ENCODE data around the gene PRKN. TPM values are rescaled to one million over a fixed set of nuclear protein-coding genes. Genes with fewer than 3 reads are reported as not detected.

Gene PRKN
- total RNA-seq, 2 donors from 2014 or later: 6.7 to 8.2 TPM

DNA sequence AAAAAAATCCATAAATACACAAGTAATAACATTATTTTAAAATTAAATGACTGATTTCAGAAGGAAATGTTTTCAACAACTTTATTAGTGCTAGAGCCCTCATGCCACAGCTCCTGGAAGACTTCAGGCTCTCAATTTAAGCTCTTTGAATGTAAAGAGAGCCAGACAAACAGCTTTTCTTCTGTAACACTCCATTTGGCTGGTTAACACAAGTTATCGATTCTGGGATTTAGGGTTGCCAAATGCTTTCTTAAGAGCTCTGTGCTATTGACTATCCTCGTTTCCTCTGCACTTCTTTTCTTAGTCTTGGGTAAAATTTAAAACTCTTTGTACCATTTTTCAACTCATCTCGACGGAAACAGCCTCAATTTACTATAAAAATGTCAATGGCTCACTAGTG lies 402.5 kb downstream of the PRKN start:
- 60 to 64% methylated on average over 4 of the region's 4 CpGs for WGBS, 2 donors
- DNase-seq (no peak), ATAC-seq (no peak)
- intact Hi-C loops (cut with DNase I): no loop called here
- H3K9me3 ChIP-seq: no peaks in the 10 kb centered on the region
- H3K27ac ChIP-seq: no peak overlapping the region
- no peak for TF ChIP-seq POLR2A (IDR thresholded peaks at IDR 0.05)
- TF ChIP-seq, protein P1, sequence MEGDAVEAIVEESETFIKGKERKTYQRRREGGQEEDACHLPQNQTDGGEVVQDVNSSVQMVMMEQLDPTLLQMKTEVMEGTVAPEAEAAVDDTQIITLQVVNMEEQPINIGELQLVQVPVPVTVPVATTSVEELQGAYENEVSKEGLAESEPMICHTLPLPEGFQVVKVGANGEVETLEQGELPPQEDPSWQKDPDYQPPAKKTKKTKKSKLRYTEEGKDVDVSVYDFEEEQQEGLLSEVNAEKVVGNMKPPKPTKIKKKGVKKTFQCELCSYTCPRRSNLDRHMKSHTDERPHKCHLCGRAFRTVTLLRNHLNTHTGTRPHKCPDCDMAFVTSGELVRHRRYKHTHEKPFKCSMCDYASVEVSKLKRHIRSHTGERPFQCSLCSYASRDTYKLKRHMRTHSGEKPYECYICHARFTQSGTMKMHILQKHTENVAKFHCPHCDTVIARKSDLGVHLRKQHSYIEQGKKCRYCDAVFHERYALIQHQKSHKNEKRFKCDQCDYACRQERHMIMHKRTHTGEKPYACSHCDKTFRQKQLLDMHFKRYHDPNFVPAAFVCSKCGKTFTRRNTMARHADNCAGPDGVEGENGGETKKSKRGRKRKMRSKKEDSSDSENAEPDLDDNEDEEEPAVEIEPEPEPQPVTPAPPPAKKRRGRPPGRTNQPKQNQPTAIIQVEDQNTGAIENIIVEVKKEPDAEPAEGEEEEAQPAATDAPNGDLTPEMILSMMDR (IDR thresholded peaks at IDR 0.05): no peak
- no peak overlapping the region for H3K4me3 ChIP-seq
- H3K27me3 ChIP-seq: no peaks in the 10 kb centered on the region
- H3K4me1 ChIP-seq: no peaks in the 10 kb centered on the region
- no peaks in the 10 kb centered on the region for H3K36me3 ChIP-seq (replicated peaks in 1 of 2; ENCODE audit: insufficient read depth in 1 of 2, low read depth in 2 of 2)

DNA sequence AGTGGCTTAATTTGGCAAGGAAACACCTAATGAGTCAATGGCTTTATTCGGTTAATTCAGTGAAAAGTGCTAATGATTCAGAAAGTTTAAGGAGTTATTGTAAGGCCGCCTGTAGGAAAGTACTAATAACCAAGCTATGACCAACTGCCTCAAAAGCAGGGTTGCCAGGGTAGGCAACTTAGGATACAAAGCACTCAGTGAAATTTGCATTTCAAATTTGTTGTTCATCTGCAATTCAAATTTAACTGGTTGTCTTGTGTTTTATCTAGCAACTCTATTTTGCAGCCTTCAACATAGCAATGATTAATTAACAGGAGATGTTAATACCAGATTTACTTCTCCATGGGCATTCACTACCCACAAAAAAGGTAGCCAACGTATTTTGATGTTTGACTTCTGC lies 412.3 kb downstream of the PRKN start:
- Histone ChIP-seq H3K4me3 (no peak overlapping the region), H3K27me3 (no peaks in the 10 kb centered on the region), H3K9me3 (no peaks in the 10 kb centered on the region), H3K27ac (no peak overlapping the region), H3K36me3 (replicated peaks in 1 of 2; ENCODE audit: insufficient read depth in 1 of 2, low read depth in 2 of 2) (no peaks in the 10 kb centered on the region), H3K4me1 (no peaks in the 10 kb centered on the region)
- intact Hi-C loops (cut with DNase I): no loop called here
- ATAC-seq (no peak), DNase-seq (no peak)
- no peak for TF ChIP-seq POLR2A (IDR thresholded peaks at IDR 0.05)
- TF ChIP-seq, protein P1 (IDR thresholded peaks at IDR 0.05): no peak
- WGBS, 2 donors: 83 to 86% methylated on average over 3 of the region's 3 CpGs

DNA sequence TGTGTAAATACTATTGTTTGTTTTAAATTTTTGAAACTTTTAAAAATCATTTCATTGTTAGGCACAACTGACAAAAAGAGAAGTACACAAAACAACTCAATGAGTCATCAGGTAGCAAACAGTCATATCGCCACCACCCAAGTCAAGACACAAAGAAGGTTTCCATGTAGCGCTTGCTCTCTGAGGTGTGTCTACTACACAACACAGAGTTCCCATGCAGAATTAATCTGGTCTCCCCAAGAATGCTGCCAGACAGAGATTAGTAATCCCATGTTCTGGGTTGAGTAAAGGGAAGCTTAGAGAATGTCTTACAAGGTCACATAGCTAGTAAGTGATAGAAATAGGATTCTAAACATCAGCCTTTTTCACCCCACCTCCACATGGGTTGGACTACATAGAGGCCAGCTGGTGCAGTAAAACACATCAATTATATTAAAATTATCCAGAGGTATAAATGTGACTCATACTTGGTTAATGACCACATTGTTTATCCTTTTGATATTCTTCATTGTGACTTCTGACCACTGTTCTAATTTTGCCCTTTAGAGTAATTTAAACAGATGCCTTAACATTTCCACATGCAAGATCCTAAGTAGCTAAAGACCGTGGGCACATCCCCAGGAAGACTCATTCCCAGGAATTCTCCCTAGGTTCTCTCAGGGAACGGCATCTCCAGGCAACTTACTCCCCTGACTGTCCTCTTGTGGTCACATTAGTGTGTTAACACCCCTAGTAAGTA lies 413.5 kb downstream of the PRKN start:
- no peaks in the 10 kb centered on the region for H3K4me1 ChIP-seq
- no peaks in the 10 kb centered on the region for H3K27me3 ChIP-seq
- TF ChIP-seq POLR2A (IDR thresholded peaks at IDR 0.05): no peak
- TF ChIP-seq, protein P1 (IDR thresholded peaks at IDR 0.05): no peak
- no peaks in the 10 kb centered on the region for H3K9me3 ChIP-seq
- DNase-seq (no peak), ATAC-seq (no peak)
- H3K36me3 ChIP-seq (replicated peaks in 1 of 2; ENCODE audit: insufficient read depth in 1 of 2, low read depth in 2 of 2): no peaks in the 10 kb centered on the region
- WGBS, 2 donors: 86 to 93% methylated on average over 4 of the region's 4 CpGs
- intact Hi-C loops (cut with DNase I): no loop called here
- no peak overlapping the region for H3K4me3 ChIP-seq
- H3K27ac ChIP-seq: no peak overlapping the region

DNA sequence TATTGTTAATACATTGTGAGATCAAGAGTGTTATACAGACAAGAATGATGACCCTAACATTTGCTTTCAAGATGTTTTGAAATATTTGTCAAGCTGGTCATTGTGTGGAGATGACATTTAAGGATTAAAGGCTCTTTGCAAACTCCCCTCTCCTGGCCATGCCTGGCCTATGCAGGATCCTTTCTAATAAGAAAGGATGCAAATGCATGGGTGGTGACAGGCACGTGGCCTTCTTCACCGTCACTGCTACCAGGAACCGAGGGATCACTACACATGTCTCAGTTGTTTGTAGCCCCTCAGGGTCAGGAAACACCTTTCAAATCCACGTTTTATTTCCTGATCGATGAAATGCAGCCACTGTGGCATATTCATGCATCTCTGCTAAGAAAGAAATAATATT lies 419.7 kb downstream of the PRKN start:
- no peak for ATAC-seq
- intact Hi-C loops (cut with DNase I): no loop called here
- TF ChIP-seq, protein P1 (IDR thresholded peaks at IDR 0.05): no peak
- H3K9me3 ChIP-seq: no peaks in the 10 kb centered on the region
- H3K4me1 ChIP-seq: no peaks in the 10 kb centered on the region
- 64 to 78% methylated on average over 5 of the region's 5 CpGs for WGBS, 2 donors
- DNase-seq: no peak
- no peak overlapping the region for H3K27ac ChIP-seq
- H3K36me3 ChIP-seq (replicated peaks in 1 of 2; ENCODE audit: insufficient read depth in 1 of 2, low read depth in 2 of 2): no peaks in the 10 kb centered on the region
- no peaks in the 10 kb centered on the region for H3K27me3 ChIP-seq
- H3K4me3 ChIP-seq: no peak overlapping the region

DNA sequence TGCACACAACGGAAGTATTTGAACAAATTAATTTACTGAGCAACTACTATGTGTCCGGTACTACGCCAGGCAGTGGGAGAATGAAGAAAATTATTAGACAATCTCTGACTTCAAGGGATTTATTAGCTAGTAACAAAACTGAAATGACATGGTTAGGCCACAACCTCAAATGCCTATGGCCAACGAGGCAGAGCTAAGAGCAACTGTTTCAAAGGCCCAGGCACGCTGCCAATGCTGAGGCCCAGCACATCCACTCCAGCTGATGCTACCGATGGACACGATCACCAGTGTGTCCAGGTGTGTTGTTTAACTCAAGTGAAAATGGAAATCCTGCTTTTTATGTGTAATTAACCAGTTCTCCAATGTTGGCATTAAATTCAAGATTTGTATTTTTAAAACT lies 420.9 kb downstream of the PRKN start:
- intact Hi-C loops (cut with DNase I): no loop called here
- Histone ChIP-seq H3K4me3 (no peak overlapping the region), H3K27me3 (no peaks in the 10 kb centered on the region), H3K36me3 (replicated peaks in 1 of 2; ENCODE audit: insufficient read depth in 1 of 2, low read depth in 2 of 2) (no peaks in the 10 kb centered on the region), H3K27ac (no peak overlapping the region), H3K4me1 (no peaks in the 10 kb centered on the region), H3K9me3 (no peaks in the 10 kb centered on the region)
- ATAC-seq: no peak
- 90 to 96% methylated on average over 7 of the region's 7 CpGs for WGBS, 2 donors
- no peak for DNase-seq
- no peak for TF ChIP-seq POLR2A (IDR thresholded peaks at IDR 0.05)
- TF ChIP-seq, protein P1 (IDR thresholded peaks at IDR 0.05): no peak
